PC-3 (cell line): ENCODE data around the gene GNPTG. TPM values are rescaled to one million over a fixed set of nuclear protein-coding genes. Genes with fewer than 3 reads are reported as not detected.

Source experiments
- ATAC-seq: fragments of 200-7000 bp; cut with Tn5 transposase; 2 replicates; pipeline ENCODE4 v1.9.1; 2020; ENCODE audit warnings: mild to moderate bottlenecking, moderate library complexity
- BruUV-seq: library from RNA; stranded (reverse); fragments of 400-500 nt; replicated peaks from 2 replicates; lab custom pipeline; 2021; lab: Mats Ljungman, UMichigan
- CTCF ChIA-PET: fragments of 300-600 bp; sonication (Branson Sonifier 250); formaldehyde crosslinking; loops from one replicate; lab custom pipeline; 2022; ENCODE audit warnings: antibody characterized with exemption; lab: Charles Lee
- POLR2A ChIA-PET: fragments of 300-600 bp; sonication (Branson Sonifier 250); formaldehyde crosslinking; loops from one replicate; lab custom pipeline; 2022; ENCODE audit warnings: antibody characterized with exemption; ENCODE audit not compliant: unreplicated experiment; lab: Charles Lee
- DNase-seq: peaks from one replicate; pipeline ENCODE4 v3.0.0-alpha.2; 2015
- H2AFZ ChIP-seq: fragments of 300-600 bp; sonication (generic); 2 replicates; pipeline ENCODE4 v1.6.0; 2016; ENCODE audit warnings: antibody characterized with exemption, low read length
- H3F3A ChIP-seq: fragments of 300-600 bp; sonication (generic); one replicate; pipeline ENCODE4 v1.6.0; 2017; ENCODE audit warnings: antibody characterized with exemption, low read length, control low read depth, mild to moderate bottlenecking; ENCODE audit not compliant: unreplicated experiment
- H3K27ac ChIP-seq: fragments of 300-600 bp; sonication (generic); 2 replicates; pipeline ENCODE4 v1.5.1; 2016; ENCODE audit warnings: mild to moderate bottlenecking, low read length
- H3K27me3 ChIP-seq: fragments of 300-600 bp; sonication (generic); 2 replicates; pipeline ENCODE4 v1.6.1; 2016; ENCODE audit warnings: low read length, mixed read lengths
- H3K36me3 ChIP-seq: fragments of 300-600 bp; sonication (generic); 2 replicates; pipeline ENCODE4 v1.6.1; 2016; ENCODE audit warnings: low read depth, mixed run types, low read length, mixed read lengths
- H3K4me1 ChIP-seq: fragments of 300-600 bp; sonication (generic); 2 replicates; pipeline ENCODE4 v1.5.1; 2016; ENCODE audit warnings: low read length; ENCODE audit not compliant: insufficient read depth
- H3K4me2 ChIP-seq: fragments of 300-600 bp; sonication (generic); 2 replicates; pipeline ENCODE4 v1.6.0; 2016; ENCODE audit warnings: low read length
- H3K4me3 ChIP-seq: fragments of 300-600 bp; sonication (generic); 2 replicates; pipeline ENCODE4 v1.5.1; 2016; ENCODE audit warnings: mild to moderate bottlenecking, low read length, mixed read lengths
- H3K79me2 ChIP-seq: fragments of 300-600 bp; sonication (generic); 2 replicates; pipeline ENCODE4 v1.6.1; 2017; ENCODE audit warnings: low read length, mixed read lengths
- H3K9ac ChIP-seq: fragments of 300-600 bp; sonication (generic); 2 replicates; pipeline ENCODE4 v1.6.0; 2016; ENCODE audit warnings: mild to moderate bottlenecking, low read length
- H3K9me2 ChIP-seq: fragments of 300-600 bp; sonication (generic); replicated peaks from 2 replicates; pipeline ENCODE4 v1.6.1; 2016; ENCODE audit warnings: mixed run types, low read length, mixed read lengths
- H3K9me3 ChIP-seq: fragments of 300-600 bp; sonication (generic); 2 replicates; pipeline ENCODE4 v1.6.1; 2016; ENCODE audit warnings: low read length, mixed read lengths
- H4K20me1 ChIP-seq: fragments of 300-600 bp; sonication (generic); 2 replicates; pipeline ENCODE4 v1.6.1; 2016; ENCODE audit warnings: low read length, mixed read lengths
- EZH2 ChIP-seq: fragments of 300-600 bp; sonication (generic); IDR thresholded peaks from one replicate; pipeline ENCODE4 v1.6.1; 2017; ENCODE audit warnings: antibody characterized with exemption, mild to moderate bottlenecking, low read length; ENCODE audit not compliant: unreplicated experiment
- EZH2phosphoT487 ChIP-seq: fragments of 300-600 bp; sonication (generic); IDR thresholded peaks from 2 replicates; pipeline ENCODE4 v1.6.1; 2018; ENCODE audit warnings: mild to moderate bottlenecking, antibody characterized with exemption, low read length, borderline replicate concordance
- intact Hi-C: fragments of 100-400 bp; cut with micrococcal nuclease; formaldehyde crosslinking; loops from 2 replicates; pipeline ENCODE4 v1.9.0; 2023
- total RNA-seq: library from RNA; depleted of rRNA; stranded (reverse); fragments of >200 nt; gene quantifications from 2 replicates; pipeline ENCODE4 v1.2.3, GENCODE V29; 2014
- TF ChIP-seq, protein P1 (sequence below): fragments of 300-600 bp; sonication (generic); conservative IDR thresholded peaks from 2 replicates; pipeline ENCODE4 v1.5.1; 2017; ENCODE audit warnings: antibody characterized with exemption, low read depth, mild to moderate bottlenecking, low read length

The GNPTG gene
- total RNA-seq, 1 experiment from 2014 or later, result 36.3 TPM

DNA sequence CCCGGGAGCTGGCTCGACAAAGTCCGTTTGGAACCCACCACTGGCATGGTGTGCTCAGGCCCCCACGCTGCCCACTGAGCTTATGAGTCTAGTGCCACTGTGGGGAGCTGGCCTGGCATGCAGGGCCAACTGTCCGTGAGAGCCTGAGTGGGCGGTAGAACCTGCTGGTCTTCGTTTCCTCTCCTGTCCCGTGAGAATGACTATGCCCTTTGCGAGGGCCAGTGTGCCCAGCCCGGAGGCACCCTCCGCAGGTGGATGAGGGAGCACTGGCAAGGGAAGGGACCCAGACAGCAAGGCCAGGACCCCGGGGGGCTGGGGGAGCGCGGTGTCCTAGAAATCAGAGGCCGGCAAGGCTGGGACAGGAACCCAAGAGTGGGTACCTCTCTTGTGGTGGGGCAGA, 15.1 kb upstream of the GNPTG start:
- H4K20me1 ChIP-seq, result no peaks in the 10 kb centered on the region
- POLR2A ChIA-PET, result no interaction called here
- DNase-seq, result no peak

DNA sequence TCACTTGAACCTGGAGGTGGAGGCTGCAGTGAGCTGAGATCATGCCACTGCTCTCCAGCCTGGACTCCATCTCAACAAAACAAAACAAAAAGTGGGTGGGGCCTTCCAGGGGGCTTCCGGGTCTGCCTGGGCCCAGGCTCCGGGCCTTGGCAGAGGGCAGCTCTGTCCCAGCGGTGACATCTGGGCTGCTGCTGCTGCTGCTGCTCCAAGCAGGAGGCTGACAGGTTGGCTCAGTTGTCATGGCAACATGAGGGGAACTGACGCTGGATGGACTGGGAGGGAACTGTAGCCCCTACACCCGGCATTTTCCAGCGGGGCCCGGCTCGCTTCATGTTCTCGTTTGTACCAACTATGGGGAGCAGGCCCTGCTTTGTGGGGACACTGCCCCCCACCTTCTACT, 14.2 kb upstream of the GNPTG start:
- no peaks in the 10 kb centered on the region for H3K36me3 ChIP-seq
- no peak overlapping the region for H3K9ac ChIP-seq
- H3K9me2 ChIP-seq, result no peaks in the 10 kb centered on the region
- H2AFZ ChIP-seq, result no peak overlapping the region
- TF ChIP-seq EZH2 (no peak), EZH2phosphoT487 (no peak)
- TF ChIP-seq, protein P1, sequence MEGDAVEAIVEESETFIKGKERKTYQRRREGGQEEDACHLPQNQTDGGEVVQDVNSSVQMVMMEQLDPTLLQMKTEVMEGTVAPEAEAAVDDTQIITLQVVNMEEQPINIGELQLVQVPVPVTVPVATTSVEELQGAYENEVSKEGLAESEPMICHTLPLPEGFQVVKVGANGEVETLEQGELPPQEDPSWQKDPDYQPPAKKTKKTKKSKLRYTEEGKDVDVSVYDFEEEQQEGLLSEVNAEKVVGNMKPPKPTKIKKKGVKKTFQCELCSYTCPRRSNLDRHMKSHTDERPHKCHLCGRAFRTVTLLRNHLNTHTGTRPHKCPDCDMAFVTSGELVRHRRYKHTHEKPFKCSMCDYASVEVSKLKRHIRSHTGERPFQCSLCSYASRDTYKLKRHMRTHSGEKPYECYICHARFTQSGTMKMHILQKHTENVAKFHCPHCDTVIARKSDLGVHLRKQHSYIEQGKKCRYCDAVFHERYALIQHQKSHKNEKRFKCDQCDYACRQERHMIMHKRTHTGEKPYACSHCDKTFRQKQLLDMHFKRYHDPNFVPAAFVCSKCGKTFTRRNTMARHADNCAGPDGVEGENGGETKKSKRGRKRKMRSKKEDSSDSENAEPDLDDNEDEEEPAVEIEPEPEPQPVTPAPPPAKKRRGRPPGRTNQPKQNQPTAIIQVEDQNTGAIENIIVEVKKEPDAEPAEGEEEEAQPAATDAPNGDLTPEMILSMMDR, result no peak
- H3K4me2 ChIP-seq, result no peak overlapping the region
- BruUV-seq, result no TSS peak
- H3K27ac ChIP-seq, result no peak overlapping the region
- no peaks in the 10 kb centered on the region for H3K27me3 ChIP-seq
- intact Hi-C loops, result no loop called here
- H3K4me1 ChIP-seq, result no peaks in the 10 kb centered on the region; the same call in 1 of the 2 replicates
- ChIA-PET CTCF (no interaction called here), POLR2A (no interaction called here)
- no peaks in the 10 kb centered on the region for H3F3A ChIP-seq
- H3K4me3 ChIP-seq, result no peak overlapping the region
- H4K20me1 ChIP-seq, result no peaks in the 10 kb centered on the region
- H3K79me2 ChIP-seq, result no peaks in the 10 kb centered on the region
- H3K9me3 ChIP-seq, result no peaks in the 10 kb centered on the region
- DNase-seq (no peak), ATAC-seq (no peak)

More for the DNA sequence above, 15.1 kb upstream of the GNPTG start:
- Histone ChIP-seq H3K9me3 (no peaks in the 10 kb centered on the region), H3K9ac (no peak overlapping the region), H2AFZ (no peak overlapping the region), H3K4me1 (peaks cover 9% of the 10 kb centered on the region; the same call in 1 of the 2 replicates), H3K79me2 (no peaks in the 10 kb centered on the region), H3K9me2 (no peaks in the 10 kb centered on the region), H3K27ac (no peak overlapping the region), H3K4me2 (no peak overlapping the region), H3F3A (no peaks in the 10 kb centered on the region), H3K4me3 (no peak overlapping the region), H3K27me3 (no peaks in the 10 kb centered on the region), H3K36me3 (no peaks in the 10 kb centered on the region)
- BruUV-seq, result no TSS peak
- intact Hi-C loops, result no loop called here
- TF ChIP-seq EZH2, result no peak
- TF ChIP-seq EZH2phosphoT487, result no peak
- TF ChIP-seq, protein P1, result no peak
- CTCF ChIA-PET, result no interaction called here
- ATAC-seq, result no peak

DNA sequence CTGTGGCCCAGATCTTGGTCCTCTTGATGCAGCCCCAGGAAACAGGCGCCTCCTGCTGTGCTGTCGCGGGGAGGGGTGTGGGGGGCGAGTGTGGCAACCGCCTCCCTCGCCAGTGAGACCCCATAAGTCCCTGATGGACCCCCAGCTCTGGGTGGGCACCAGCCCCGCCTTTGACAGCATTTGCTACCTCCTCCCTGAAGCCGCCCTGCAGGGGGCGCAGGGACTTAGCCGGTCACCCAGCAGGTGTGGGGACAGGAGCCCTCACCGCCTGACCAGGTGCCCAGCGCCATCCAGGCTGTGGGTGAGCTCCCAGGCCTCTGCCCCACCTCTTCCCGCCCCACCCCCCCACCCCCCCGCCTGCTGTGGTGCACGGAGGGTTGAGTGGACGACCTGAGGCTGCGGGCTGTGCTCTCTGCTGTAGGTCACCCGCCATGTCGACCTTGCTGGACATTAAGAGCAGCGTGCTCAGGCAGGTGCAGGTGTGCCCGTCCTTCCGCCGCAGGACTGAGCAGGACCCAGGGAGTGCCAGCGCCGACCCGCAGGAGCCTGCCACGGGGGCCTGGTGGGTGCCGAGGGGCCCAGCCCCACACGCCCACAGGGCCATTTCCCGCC, 13.5 kb upstream of the GNPTG start:
- no peak overlapping the region for H3K9ac ChIP-seq
- H3K79me2 ChIP-seq, result no peaks in the 10 kb centered on the region
- H3K36me3 ChIP-seq, result no peaks in the 10 kb centered on the region
- no peak for ATAC-seq
- H3K9me2 ChIP-seq, result no peaks in the 10 kb centered on the region
- no peaks in the 10 kb centered on the region for H3K27me3 ChIP-seq
- no peaks in the 10 kb centered on the region for H3K4me1 ChIP-seq
- no peak overlapping the region for H3K27ac ChIP-seq
- H3K4me2 ChIP-seq, result no peak overlapping the region
- TF ChIP-seq, protein P1, result peak; percentile 54
- no peak for TF ChIP-seq EZH2
- no peak for TF ChIP-seq EZH2phosphoT487
- CTCF ChIA-PET, result interaction anchor here (0.5 kb wide), 1 partner anchor 515 kb away, joined by 3 read pairs; no protein-coding TSS in a partner anchor
- BruUV-seq, result no TSS peak
- H2AFZ ChIP-seq, result no peak overlapping the region
- H3K4me3 ChIP-seq, result no peak overlapping the region
- POLR2A ChIA-PET, result no interaction called here
- no peaks in the 10 kb centered on the region for H3F3A ChIP-seq
- no peaks in the 10 kb centered on the region for H4K20me1 ChIP-seq
- intact Hi-C loops, result no loop called here
- no peaks in the 10 kb centered on the region for H3K9me3 ChIP-seq
- DNase-seq, result peak; percentile 51
